ENCODE results near the gene TGFBR3.

Gene TGFBR3

DNA sequence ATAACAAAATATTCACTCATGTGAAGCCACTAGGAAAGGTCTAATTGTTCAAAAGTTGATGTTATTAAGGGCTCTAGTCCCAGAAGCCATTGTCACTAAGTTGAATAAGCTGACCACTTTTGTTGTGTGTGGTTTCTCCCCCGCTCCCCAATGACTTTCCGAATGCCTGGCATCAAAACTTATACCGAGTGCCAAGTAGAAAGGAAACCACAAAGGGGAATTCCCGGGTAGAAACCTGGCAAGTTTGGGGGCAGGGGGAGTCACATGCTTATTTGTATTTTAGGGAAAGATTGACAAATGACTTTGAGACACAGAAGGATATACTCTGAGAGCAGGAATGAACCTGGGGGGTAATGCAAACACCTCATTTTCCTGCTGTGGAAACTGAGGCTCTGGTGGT, 154.1 kb downstream of the TGFBR3 start:
- Histone ChIP-seq H2BK12ac (ENCODE audit: low read length in 2 of 2) (peak overlapping the region in 1 of 2 experiments; percentile 16), H3K27ac (ENCODE audit: low read length, poor library complexity, severe bottlenecking) (peak overlapping the region; percentile 98)
- WGBS, result 86% methylated on average over 4 of the region's 4 CpGs

DNA sequence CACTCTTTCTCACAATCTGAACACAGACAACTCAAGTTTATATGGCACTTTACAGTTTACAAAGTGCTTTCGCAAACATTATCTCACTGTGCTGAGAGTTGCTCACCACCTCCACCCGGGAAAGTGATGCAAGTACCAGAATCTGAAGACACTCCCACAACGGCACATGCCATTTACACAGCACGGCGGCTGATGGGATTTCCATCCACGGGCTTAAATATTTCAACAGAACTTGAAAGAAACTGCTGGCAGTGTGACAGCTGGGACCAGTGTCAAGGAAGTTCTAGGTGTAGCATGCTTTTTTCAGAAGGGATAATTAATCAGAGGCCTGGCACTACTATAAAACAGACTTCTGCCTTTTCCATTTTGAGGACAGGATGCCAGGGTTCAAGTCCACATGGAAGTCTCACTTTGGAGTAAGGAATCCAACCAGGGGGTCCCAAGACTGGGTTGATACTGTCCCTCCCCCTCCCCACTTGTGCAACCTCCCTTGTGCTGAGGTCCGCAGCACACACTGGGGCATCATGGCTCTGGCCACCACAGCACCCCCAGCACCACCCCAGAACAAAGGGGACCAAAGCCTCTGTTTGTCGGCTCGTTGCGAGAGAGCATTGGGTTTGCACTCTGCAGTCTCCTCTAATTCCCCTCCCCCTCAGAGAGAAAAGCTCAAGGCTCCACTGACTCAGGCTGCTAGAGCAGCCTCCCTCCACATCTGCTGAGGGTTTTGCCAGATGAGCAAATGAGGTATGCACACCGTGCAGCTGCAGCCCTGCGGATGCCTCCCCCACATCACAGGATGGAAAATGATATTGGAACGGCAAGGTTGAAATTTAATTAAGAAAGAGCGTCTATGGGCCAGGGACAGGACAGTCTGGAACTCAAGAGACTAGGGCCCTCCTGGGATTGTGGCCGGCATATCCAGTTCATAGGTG, 154.9 kb downstream of the TGFBR3 start:
- no peak overlapping the region for H3K4ac ChIP-seq (ENCODE audit: low read depth in 1 of 2, low read length in 2 of 2)
- peaks cover 3 to 94% of the 10 kb centered on the region in 2 experiments for H3K36me3 ChIP-seq (ENCODE audit: control insufficient read depth in 1 of 2, insufficient read depth in 2 of 2, low read depth in 1 of 2, low read length in 2 of 2)
- no peak overlapping the region for H3K4me2 ChIP-seq (ENCODE audit: low read length, poor library complexity, severe bottlenecking)
- H3K4me3 ChIP-seq (ENCODE audit: insufficient read depth in 1 of 2, low read depth in 1 of 2, low read length in 2 of 2), result peak overlapping the region in 1 of 2 experiments; percentile 39
- no peak overlapping the region for H2BK12ac ChIP-seq (ENCODE audit: low read length in 2 of 2)
- no peaks in the 10 kb centered on the region for H3K27me3 ChIP-seq (ENCODE audit: control insufficient read depth in 1 of 2, insufficient read depth in 1 of 2, low read length in 2 of 2)
- H3K14ac ChIP-seq (ENCODE audit: low read length in 2 of 2), result no peak overlapping the region
- H2BK15ac ChIP-seq (ENCODE audit: low read depth, poor library complexity, severe bottlenecking), result no peak overlapping the region
- H3K23ac ChIP-seq (ENCODE audit: low read length in 2 of 2), result no peak overlapping the region
- no peak overlapping the region for H4K91ac ChIP-seq (ENCODE audit: low read length)
- WGBS, result 86% methylated on average over 15 of the region's 15 CpGs
- peak; percentile 51 for DNase-seq
- no peak overlapping the region for H4K8ac ChIP-seq (ENCODE audit: low read length)
- H2AK5ac ChIP-seq (ENCODE audit: low read length, severe bottlenecking), result peak overlapping the region; percentile 67
- no peaks in the 10 kb centered on the region for H3K9me3 ChIP-seq (ENCODE audit: control insufficient read depth, low read length)
- H2AFZ ChIP-seq (ENCODE audit: low read depth, low read length), result no peak overlapping the region
- peaks cover 19% of the 10 kb centered on the region for H3K4me1 ChIP-seq (ENCODE audit: control insufficient read depth, insufficient read depth, low read depth, low read length)
- peak overlapping the region; percentile 76 for H2BK5ac ChIP-seq (ENCODE audit: low read depth, low read length, poor library complexity, severe bottlenecking)
- peaks cover 8% of the 10 kb centered on the region for H3K79me1 ChIP-seq (replicated peaks; ENCODE audit: low read length, poor library complexity, severe bottlenecking)
- no peak overlapping the region for H3K18ac ChIP-seq (ENCODE audit: low read depth in 1 of 2, low read length in 2 of 2)
- peak overlapping the region; percentile 98 for H3K27ac ChIP-seq (ENCODE audit: low read length, poor library complexity, severe bottlenecking)
- no peak overlapping the region for H2BK120ac ChIP-seq (ENCODE audit: low read depth, low read length)
- peak overlapping the region; percentile 70 for H3K9ac ChIP-seq (ENCODE audit: low read length)

More for the DNA sequence above, 154.1 kb downstream of the TGFBR3 start:
- H3K23ac ChIP-seq (ENCODE audit: low read length in 2 of 2), result peak overlapping the region in 1 of 2 experiments; percentile 36
- peaks cover 8% of the 10 kb centered on the region for H3K79me1 ChIP-seq (replicated peaks; ENCODE audit: low read length, poor library complexity, severe bottlenecking)
- no peaks in the 10 kb centered on the region for H3K27me3 ChIP-seq (ENCODE audit: control insufficient read depth in 1 of 2, insufficient read depth in 1 of 2, low read length in 2 of 2)
- H3K4me3 ChIP-seq (ENCODE audit: insufficient read depth in 1 of 2, low read depth in 1 of 2, low read length in 2 of 2), result no peak overlapping the region
- H2AK5ac ChIP-seq (ENCODE audit: low read length, severe bottlenecking), result peak overlapping the region; percentile 86
- no peak overlapping the region for H4K8ac ChIP-seq (ENCODE audit: low read length)
- no peak overlapping the region for H2BK120ac ChIP-seq (ENCODE audit: low read depth, low read length)
- H3K9ac ChIP-seq (ENCODE audit: low read length), result peak overlapping the region; percentile 70
- no peak overlapping the region for H3K4me2 ChIP-seq (ENCODE audit: low read length, poor library complexity, severe bottlenecking)
- no peak overlapping the region for H2AFZ ChIP-seq (ENCODE audit: low read depth, low read length)
- no peaks in the 10 kb centered on the region for H3K9me3 ChIP-seq (ENCODE audit: control insufficient read depth, low read length)
- H2BK5ac ChIP-seq (ENCODE audit: low read depth, low read length, poor library complexity, severe bottlenecking), result peak overlapping the region; percentile 76
- no peak overlapping the region for H3K18ac ChIP-seq (ENCODE audit: low read depth in 1 of 2, low read length in 2 of 2)
- H3K4ac ChIP-seq (ENCODE audit: low read depth in 1 of 2, low read length in 2 of 2), result no peak overlapping the region
- H4K91ac ChIP-seq (ENCODE audit: low read length), result no peak overlapping the region
- peaks cover 3 to 99% of the 10 kb centered on the region in 2 experiments for H3K36me3 ChIP-seq (ENCODE audit: control insufficient read depth in 1 of 2, insufficient read depth in 2 of 2, low read depth in 1 of 2, low read length in 2 of 2)
- no peak for DNase-seq
- H2BK15ac ChIP-seq (ENCODE audit: low read depth, poor library complexity, severe bottlenecking), result no peak overlapping the region
- H3K14ac ChIP-seq (ENCODE audit: low read length in 2 of 2), result no peak overlapping the region
- peaks cover 20% of the 10 kb centered on the region for H3K4me1 ChIP-seq (ENCODE audit: control insufficient read depth, insufficient read depth, low read depth, low read length)

DNA sequence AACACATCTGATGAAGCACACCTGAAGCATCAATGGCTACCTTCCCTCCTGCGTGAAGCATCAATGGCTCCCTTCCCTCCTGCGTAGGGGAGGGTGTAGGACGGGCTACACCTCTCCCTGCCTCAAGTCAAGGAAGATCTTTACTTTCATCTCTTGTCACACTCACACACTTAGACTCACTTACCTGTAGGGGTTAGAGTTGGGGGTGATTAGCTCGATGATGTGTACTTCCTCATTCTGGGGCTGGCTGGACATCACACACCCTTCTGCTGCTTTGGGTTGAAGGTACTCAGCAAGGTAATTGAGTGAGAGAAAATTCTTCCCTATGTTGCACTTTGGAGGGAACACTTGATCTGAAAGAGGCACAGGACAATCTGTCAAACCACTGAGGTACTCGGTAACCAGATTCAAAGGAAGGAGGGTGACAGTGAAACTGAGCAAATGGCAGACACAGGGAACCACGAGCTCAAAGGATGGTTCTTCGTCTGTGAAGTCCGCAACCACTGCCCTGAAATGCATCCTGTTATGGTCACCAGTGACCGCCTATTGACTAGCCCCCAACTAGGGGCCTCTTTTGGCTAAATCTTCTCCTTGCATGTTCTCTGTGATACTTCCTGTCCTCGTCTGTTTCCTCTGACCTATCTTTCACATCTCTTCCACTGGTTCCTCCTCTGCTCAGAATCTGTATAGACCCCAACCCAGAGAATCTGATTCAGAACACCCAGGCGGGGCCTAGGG, 156.2 kb downstream of the TGFBR3 start:
- peaks cover 3 to 90% of the 10 kb centered on the region in 2 experiments for H3K36me3 ChIP-seq (ENCODE audit: control insufficient read depth in 1 of 2, insufficient read depth in 2 of 2, low read depth in 1 of 2, low read length in 2 of 2)
- no peak overlapping the region for H4K91ac ChIP-seq (ENCODE audit: low read length)
- no peak overlapping the region for H2BK5ac ChIP-seq (ENCODE audit: low read depth, low read length, poor library complexity, severe bottlenecking)
- no peak overlapping the region for H3K23ac ChIP-seq (ENCODE audit: low read length in 2 of 2)
- peak overlapping the region; percentile 50 for H2AK5ac ChIP-seq (ENCODE audit: low read length, severe bottlenecking)
- H3K9me3 ChIP-seq (ENCODE audit: control insufficient read depth, low read length), result no peaks in the 10 kb centered on the region
- H3K27me3 ChIP-seq (ENCODE audit: control insufficient read depth in 1 of 2, insufficient read depth in 1 of 2, low read length in 2 of 2), result no peaks in the 10 kb centered on the region
- no peak overlapping the region for H3K27ac ChIP-seq (ENCODE audit: low read length, poor library complexity, severe bottlenecking)
- no peak overlapping the region for H4K8ac ChIP-seq (ENCODE audit: low read length)
- WGBS, result 96% methylated on average over 9 of the region's 11 CpGs
- H2BK120ac ChIP-seq (ENCODE audit: low read depth, low read length), result no peak overlapping the region
- H3K4ac ChIP-seq (ENCODE audit: low read depth in 1 of 2, low read length in 2 of 2), result no peak overlapping the region
- no peak overlapping the region for H3K4me3 ChIP-seq (ENCODE audit: insufficient read depth in 1 of 2, low read depth in 1 of 2, low read length in 2 of 2)
- peak overlapping the region; percentile 70 for H3K9ac ChIP-seq (ENCODE audit: low read length)
- no peak overlapping the region for H2BK12ac ChIP-seq (ENCODE audit: low read length in 2 of 2)
- no peak overlapping the region for H3K18ac ChIP-seq (ENCODE audit: low read depth in 1 of 2, low read length in 2 of 2)
- H3K4me1 ChIP-seq (ENCODE audit: control insufficient read depth, insufficient read depth, low read depth, low read length), result peaks cover 19% of the 10 kb centered on the region
- H3K14ac ChIP-seq (ENCODE audit: low read length in 2 of 2), result no peak overlapping the region
- H3K79me1 ChIP-seq (replicated peaks; ENCODE audit: low read length, poor library complexity, severe bottlenecking), result peaks cover 5% of the 10 kb centered on the region
- H2BK15ac ChIP-seq (ENCODE audit: low read depth, poor library complexity, severe bottlenecking), result no peak overlapping the region
- no peak for DNase-seq
- H3K4me2 ChIP-seq (ENCODE audit: low read length, poor library complexity, severe bottlenecking), result no peak overlapping the region
- no peak overlapping the region for H2AFZ ChIP-seq (ENCODE audit: low read depth, low read length)

DNA sequence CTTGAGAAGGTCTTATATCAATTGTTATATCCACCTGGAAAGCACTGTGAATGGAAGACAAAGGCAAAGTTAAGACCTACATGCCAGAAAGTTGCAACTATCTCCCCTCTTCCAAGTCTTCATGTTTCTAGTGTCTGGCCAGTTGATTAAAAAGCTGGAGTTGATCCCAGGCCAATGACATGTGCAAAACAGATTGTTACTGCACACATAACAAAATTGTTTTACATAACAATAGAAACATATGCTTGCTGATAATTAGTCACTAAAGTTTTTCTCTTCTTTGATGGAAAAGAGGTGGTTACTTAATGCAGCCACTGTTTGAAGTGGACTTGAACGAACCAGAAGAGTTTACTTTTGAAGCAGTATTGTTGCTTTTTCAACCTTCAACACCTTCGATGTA, 158.2 kb downstream of the TGFBR3 start:
- Histone ChIP-seq H2BK120ac (ENCODE audit: low read depth, low read length) (no peak overlapping the region), H3K18ac (ENCODE audit: low read depth in 1 of 2, low read length in 2 of 2) (no peak overlapping the region), H3K9ac (ENCODE audit: low read length) (peak overlapping the region; percentile 87), H3K4ac (ENCODE audit: low read depth in 1 of 2, low read length in 2 of 2) (no peak overlapping the region), H3K14ac (ENCODE audit: low read length in 2 of 2) (no peak overlapping the region), H2AFZ (ENCODE audit: low read depth, low read length) (no peak overlapping the region), H3K36me3 (ENCODE audit: control insufficient read depth in 1 of 2, insufficient read depth in 2 of 2, low read depth in 1 of 2, low read length in 2 of 2) (peaks cover 3 to 91% of the 10 kb centered on the region in 2 experiments), H3K4me2 (ENCODE audit: low read length, poor library complexity, severe bottlenecking) (no peak overlapping the region), H3K4me3 (ENCODE audit: insufficient read depth in 1 of 2, low read depth in 1 of 2, low read length in 2 of 2) (no peak overlapping the region), H3K4me1 (ENCODE audit: control insufficient read depth, insufficient read depth, low read depth, low read length) (peaks cover 14% of the 10 kb centered on the region), H2BK12ac (ENCODE audit: low read length in 2 of 2) (no peak overlapping the region), H2BK15ac (ENCODE audit: low read depth, poor library complexity, severe bottlenecking) (no peak overlapping the region), H3K27me3 (ENCODE audit: control insufficient read depth in 1 of 2, insufficient read depth in 1 of 2, low read length in 2 of 2) (no peaks in the 10 kb centered on the region), H2BK5ac (ENCODE audit: low read depth, low read length, poor library complexity, severe bottlenecking) (no peak overlapping the region), H4K8ac (ENCODE audit: low read length) (no peak overlapping the region), H4K91ac (ENCODE audit: low read length) (no peak overlapping the region), H3K9me3 (ENCODE audit: control insufficient read depth, low read length) (no peaks in the 10 kb centered on the region), H3K27ac (ENCODE audit: low read length, poor library complexity, severe bottlenecking) (no peak overlapping the region), H3K79me1 (replicated peaks; ENCODE audit: low read length, poor library complexity, severe bottlenecking) (peaks cover 5% of the 10 kb centered on the region), H2AK5ac (ENCODE audit: low read length, severe bottlenecking) (no peak overlapping the region), H3K23ac (ENCODE audit: low read length in 2 of 2) (no peak overlapping the region)
- WGBS, result 100% methylated on average over 2 of the region's 2 CpGs
- no peak for DNase-seq

Measured in mesenchymal stem cell (in vitro differentiated cells and primary cell).